Measurements from ENCODE around the gene UCN. TPM values are rescaled to one million over a fixed set of nuclear protein-coding genes. Genes with fewer than 3 reads are reported as not detected.

The UCN gene
- total and polyA plus RNA-seq, 2 donors (not counting 1 experiment from before 2014, with no cell fraction given) = 3.6 to 4.5 TPM

DNA sequence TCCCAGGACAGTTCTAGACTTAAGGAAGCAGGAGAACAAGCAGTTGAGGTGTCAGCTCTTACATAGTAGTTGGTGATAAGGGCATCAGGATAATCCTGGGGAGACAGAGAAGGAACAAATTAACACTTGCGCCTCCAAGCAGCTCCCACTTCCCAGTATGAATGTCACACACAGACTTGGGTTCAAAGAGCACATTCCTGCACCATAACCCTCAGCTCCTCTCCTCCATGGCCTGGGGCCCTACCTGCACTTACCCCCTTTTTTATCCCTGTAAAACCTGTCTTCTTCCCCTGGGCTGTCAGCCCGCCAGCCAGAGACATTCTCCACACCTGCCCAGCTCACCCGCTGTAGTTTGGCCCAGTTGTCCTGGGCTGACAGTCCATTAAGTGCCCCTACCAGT lies 3.9 kb upstream of the UCN start:
- 100% methylated on average over 3 of the region's 3 CpGs for WGBS (ENCODE audit: insufficient coverage)

DNA sequence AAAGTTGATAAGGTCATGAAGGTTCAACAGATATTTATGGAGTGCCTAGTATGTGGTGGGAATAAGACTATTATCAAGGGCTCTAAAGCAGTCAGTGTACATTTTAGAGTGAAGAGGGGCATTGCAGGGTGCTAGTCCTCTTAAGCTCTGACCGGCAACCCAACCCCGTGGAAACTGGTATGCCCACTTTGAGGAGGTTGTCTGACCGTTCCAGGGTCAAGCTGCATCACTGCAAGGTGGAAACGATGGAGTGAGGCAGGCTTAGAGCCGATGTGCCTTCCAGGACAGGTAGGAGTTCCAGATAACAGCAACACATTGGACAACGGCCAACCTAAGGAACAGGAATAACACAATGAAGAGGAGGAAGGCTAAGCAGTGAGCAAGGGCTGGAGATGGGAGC lies 1.4 kb upstream of the UCN start:
- Mint-ChIP-seq H3K9me3 (ENCODE audit: insufficient read depth) (no peaks in the 10 kb centered on the region), H3K4me3 (no peak overlapping the region), H3K4me1 (peaks cover 7% of the 10 kb centered on the region), H3K27ac (no peak overlapping the region), H3K27me3 (peaks cover 17% of the 10 kb centered on the region)
- no peak overlapping the region for H2AFZ ChIP-seq (ENCODE audit: insufficient read depth, low read depth, low read length, poor library complexity, severe bottlenecking)
- intact Hi-C loops (cut with micrococcal nuclease) = no loop called here
- TF ChIP-seq, protein P1, sequence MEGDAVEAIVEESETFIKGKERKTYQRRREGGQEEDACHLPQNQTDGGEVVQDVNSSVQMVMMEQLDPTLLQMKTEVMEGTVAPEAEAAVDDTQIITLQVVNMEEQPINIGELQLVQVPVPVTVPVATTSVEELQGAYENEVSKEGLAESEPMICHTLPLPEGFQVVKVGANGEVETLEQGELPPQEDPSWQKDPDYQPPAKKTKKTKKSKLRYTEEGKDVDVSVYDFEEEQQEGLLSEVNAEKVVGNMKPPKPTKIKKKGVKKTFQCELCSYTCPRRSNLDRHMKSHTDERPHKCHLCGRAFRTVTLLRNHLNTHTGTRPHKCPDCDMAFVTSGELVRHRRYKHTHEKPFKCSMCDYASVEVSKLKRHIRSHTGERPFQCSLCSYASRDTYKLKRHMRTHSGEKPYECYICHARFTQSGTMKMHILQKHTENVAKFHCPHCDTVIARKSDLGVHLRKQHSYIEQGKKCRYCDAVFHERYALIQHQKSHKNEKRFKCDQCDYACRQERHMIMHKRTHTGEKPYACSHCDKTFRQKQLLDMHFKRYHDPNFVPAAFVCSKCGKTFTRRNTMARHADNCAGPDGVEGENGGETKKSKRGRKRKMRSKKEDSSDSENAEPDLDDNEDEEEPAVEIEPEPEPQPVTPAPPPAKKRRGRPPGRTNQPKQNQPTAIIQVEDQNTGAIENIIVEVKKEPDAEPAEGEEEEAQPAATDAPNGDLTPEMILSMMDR (IDR thresholded peaks at IDR 0.05) = no peak
- no peak for TF ChIP-seq EZH2 (IDR thresholded peaks at IDR 0.05; ENCODE audit: borderline replicate concordance, insufficient read depth, low read depth, low read length, poor library complexity, severe bottlenecking)
- POLR2A ChIA-PET = no interaction called here
- H3K27me3 ChIP-seq (replicated peaks in 1 of 4; ENCODE audit: control extremely low read depth in 1 of 4, control insufficient read depth in 3 of 4, insufficient read depth in 4 of 4, low read length in 3 of 4) = peaks cover 0 to 26% (median 9%) of the 10 kb centered on the region in 4 experiments
- no peak for DNase-seq
- H3K79me2 ChIP-seq (ENCODE audit: control insufficient read depth, insufficient read depth, low read length) = peaks cover 2% of the 10 kb centered on the region
- H3K9ac ChIP-seq (ENCODE audit: low read length) = no peak overlapping the region
- WGBS (ENCODE audit: insufficient coverage) = 98% methylated on average over 6 of the region's 6 CpGs
- H3K36me3 ChIP-seq (replicated peaks in 1 of 2; ENCODE audit: control extremely low read depth in 1 of 2, control insufficient read depth in 1 of 2, extremely low read depth in 1 of 2, insufficient read depth in 2 of 2, low read length in 1 of 2) = peaks cover 4 to 9% of the 10 kb centered on the region in 2 experiments
- H3K9me3 ChIP-seq (ENCODE audit: control extremely low read depth in 1 of 3, control insufficient read depth in 2 of 3, insufficient read depth in 1 of 3, low read length in 2 of 3) = peaks cover 0 to 7% (median 0%) of the 10 kb centered on the region in 3 donors
- no peak overlapping the region for H3K4me2 ChIP-seq (replicated peaks; ENCODE audit: low read depth, low read length, poor library complexity, severe bottlenecking)
- peaks cover 14% of the 10 kb centered on the region in 2 donors for H3K4me1 ChIP-seq (ENCODE audit: control insufficient read depth in 2 of 2, insufficient read depth in 2 of 2, low read length in 2 of 2)
- H4K20me1 ChIP-seq (ENCODE audit: control insufficient read depth, insufficient read depth, low read length, poor library complexity, severe bottlenecking) = peaks cover 5% of the 10 kb centered on the region
- no peak overlapping the region for H3K4me3 ChIP-seq (ENCODE audit: control extremely low read depth in 1 of 5, extremely low read depth in 1 of 5, insufficient read depth in 1 of 5, low read depth in 2 of 5, low read length in 4 of 5)
- no peak for ATAC-seq (ENCODE audit: low read depth)
- CTCF ChIA-PET = interaction anchor here (0.8 kb wide), 1 partner anchor 348 kb away, joined by 3 read pairs; no protein-coding TSS in a partner anchor
- no peak overlapping the region for H3K27ac ChIP-seq (ENCODE audit: low read length in 2 of 2)

More for the DNA sequence above, 3.9 kb upstream of the UCN start:
- Histone ChIP-seq H3K27ac (ENCODE audit: low read length in 2 of 2) (no peak overlapping the region), H3K27me3 (replicated peaks in 1 of 4; ENCODE audit: control extremely low read depth in 1 of 4, control insufficient read depth in 3 of 4, insufficient read depth in 4 of 4, low read length in 3 of 4) (peaks cover 0 to 3% (median under 1%) of the 10 kb centered on the region in 4 experiments), H4K20me1 (ENCODE audit: control insufficient read depth, insufficient read depth, low read length, poor library complexity, severe bottlenecking) (peaks cover 11% of the 10 kb centered on the region), H3K9me3 (ENCODE audit: control extremely low read depth in 1 of 3, control insufficient read depth in 2 of 3, insufficient read depth in 1 of 3, low read length in 2 of 3) (no peaks in the 10 kb centered on the region), H3K9ac (ENCODE audit: low read length) (no peak overlapping the region), H3K4me1 (ENCODE audit: control insufficient read depth in 2 of 2, insufficient read depth in 2 of 2, low read length in 2 of 2) (peaks cover 3 to 4% of the 10 kb centered on the region in 2 donors), H3K79me2 (ENCODE audit: control insufficient read depth, insufficient read depth, low read length) (peaks cover 2% of the 10 kb centered on the region), H3K36me3 (replicated peaks in 1 of 2; ENCODE audit: control extremely low read depth in 1 of 2, control insufficient read depth in 1 of 2, extremely low read depth in 1 of 2, insufficient read depth in 2 of 2, low read length in 1 of 2) (peaks cover 4 to 20% of the 10 kb centered on the region in 2 experiments), H3K4me3 (ENCODE audit: control extremely low read depth in 1 of 5, extremely low read depth in 1 of 5, insufficient read depth in 1 of 5, low read depth in 2 of 5, low read length in 4 of 5) (no peak overlapping the region), H2AFZ (ENCODE audit: insufficient read depth, low read depth, low read length, poor library complexity, severe bottlenecking) (no peak overlapping the region), H3K4me2 (replicated peaks; ENCODE audit: low read depth, low read length, poor library complexity, severe bottlenecking) (no peak overlapping the region)
- DNase-seq (no peak), ATAC-seq (ENCODE audit: low read depth) (no peak)
- TF ChIP-seq, protein P1 (IDR thresholded peaks at IDR 0.05) = no peak
- TF ChIP-seq EZH2 (IDR thresholded peaks at IDR 0.05; ENCODE audit: borderline replicate concordance, insufficient read depth, low read depth, low read length, poor library complexity, severe bottlenecking) = no peak
- no peaks in the 10 kb centered on the region for H3K9me3 Mint-ChIP-seq (ENCODE audit: insufficient read depth)
- ChIA-PET CTCF (interaction anchor here (1.0 to 2.2 kb wide), 2 partner anchors 9 to 12 kb away, joined by 3 to 14 read pairs; no protein-coding TSS in a partner anchor), POLR2A (no interaction called here)
- peaks cover 2% of the 10 kb centered on the region for H3K4me1 Mint-ChIP-seq
- H3K27ac Mint-ChIP-seq = no peak overlapping the region
- no peak overlapping the region for H3K4me3 Mint-ChIP-seq
- intact Hi-C loops (cut with micrococcal nuclease) = no loop called here
- peaks cover 4% of the 10 kb centered on the region for H3K27me3 Mint-ChIP-seq
